ENCODE results near the gene ELAVL2. TPM values are rescaled to one million over a fixed set of nuclear protein-coding genes. Genes with fewer than 3 reads are reported as not detected.

Gene ELAVL2
- total RNA-seq, 1 experiment from 2014 or later = 16.3 TPM

GRCh38 chr9:23662320-23662719, 163.7 kb downstream of the ELAVL2 start:
- CTCF ChIA-PET = no interaction called here
- Histone ChIP-seq H3K4me1 (ENCODE audit: insufficient read depth, low read length) (peaks cover 22% of the 10 kb centered on the region), H3K36me3 (ENCODE audit: low read depth, low read length) (peaks cover 20% of the 10 kb centered on the region), H3K27me3 (ENCODE audit: low read length) (no peaks in the 10 kb centered on the region), H3K79me2 (ENCODE audit: low read length) (no peaks in the 10 kb centered on the region), H3K9ac (ENCODE audit: low read length) (peak overlapping the region; percentile 54; the same call in 1 of the 2 replicates), H3K4me3 (ENCODE audit: low read length) (no peak overlapping the region), H3K9me2 (replicated peaks; ENCODE audit: low read length) (no peaks in the 10 kb centered on the region), H3K9me3 (ENCODE audit: low read length) (no peaks in the 10 kb centered on the region), H2AFZ (ENCODE audit: low read length) (no peak overlapping the region), H4K20me1 (ENCODE audit: low read length) (no peaks in the 10 kb centered on the region), H3F3A (ENCODE audit: low read length, unreplicated experiment) (no peaks in the 10 kb centered on the region), H3K27ac (ENCODE audit: low read length) (peak overlapping the region; percentile 93), H3K4me2 (ENCODE audit: low read length) (no peak overlapping the region)
- no peak for TF ChIP-seq EZH2 (IDR thresholded peaks at IDR 0.05; ENCODE audit: low read length, unreplicated experiment)
- no peak for TF ChIP-seq CTCF (conservative IDR thresholded peaks at IDR 0.05; ENCODE audit: low read depth, low read length)
- no peak for TF ChIP-seq EZH2phosphoT487 (IDR thresholded peaks at IDR 0.05; ENCODE audit: borderline replicate concordance, low read length)
- no peak for ATAC-seq
- POLR2A ChIA-PET (ENCODE audit: unreplicated experiment) = no interaction called here
- no TSS peak for BruUV-seq (replicated peaks)
- no peak for DNase-seq
- intact Hi-C loops (cut with micrococcal nuclease) = no loop called here

- H3K9ac ChIP-seq (ENCODE audit: low read length) = no peak overlapping the region
- H4K20me1 ChIP-seq (ENCODE audit: low read length) = no peaks in the 10 kb centered on the region
- intact Hi-C loops (cut with micrococcal nuclease) = no loop called here
- no peak overlapping the region for H2AFZ ChIP-seq (ENCODE audit: low read length)
- H3K79me2 ChIP-seq (ENCODE audit: low read length) = no peaks in the 10 kb centered on the region
- H3K4me1 ChIP-seq (ENCODE audit: insufficient read depth, low read length) = peaks cover 17% of the 10 kb centered on the region
- CTCF ChIA-PET = no interaction called here
- no peak for DNase-seq
- H3K4me2 ChIP-seq (ENCODE audit: low read length) = no peak overlapping the region
- no peak overlapping the region for H3K4me3 ChIP-seq (ENCODE audit: low read length)
- no peaks in the 10 kb centered on the region for H3F3A ChIP-seq (ENCODE audit: low read length, unreplicated experiment)
- BruUV-seq (replicated peaks) = no TSS peak
- H3K27ac ChIP-seq (ENCODE audit: low read length) = no peak overlapping the region
- POLR2A ChIA-PET (ENCODE audit: unreplicated experiment) = no interaction called here
- no peak for TF ChIP-seq EZH2 (IDR thresholded peaks at IDR 0.05; ENCODE audit: low read length, unreplicated experiment)
- no peak for TF ChIP-seq CTCF (conservative IDR thresholded peaks at IDR 0.05; ENCODE audit: low read depth, low read length)
- TF ChIP-seq EZH2phosphoT487 (IDR thresholded peaks at IDR 0.05; ENCODE audit: borderline replicate concordance, low read length) = no peak
- H3K36me3 ChIP-seq (ENCODE audit: low read depth, low read length) = peaks cover 10% of the 10 kb centered on the region; the same call in 1 of the 2 replicates
- H3K27me3 ChIP-seq (ENCODE audit: low read length) = no peaks in the 10 kb centered on the region
- H3K9me3 ChIP-seq (ENCODE audit: low read length) = no peaks in the 10 kb centered on the region
- no peak for ATAC-seq
- no peaks in the 10 kb centered on the region for H3K9me2 ChIP-seq (replicated peaks; ENCODE audit: low read length)
Measured at GRCh38 chr9:23659346-23660006, 166.6 kb downstream of the ELAVL2 start.

Data from PC-3 (cell line).